ENCODE data around the gene KRTAP2-2. TPM values are rescaled to one million over a fixed set of nuclear protein-coding genes. Genes with fewer than 3 reads are reported as not detected.

KRTAP2-2 gene
- total RNA-seq, 1 donor from 2014 or later = not detected

DNA sequence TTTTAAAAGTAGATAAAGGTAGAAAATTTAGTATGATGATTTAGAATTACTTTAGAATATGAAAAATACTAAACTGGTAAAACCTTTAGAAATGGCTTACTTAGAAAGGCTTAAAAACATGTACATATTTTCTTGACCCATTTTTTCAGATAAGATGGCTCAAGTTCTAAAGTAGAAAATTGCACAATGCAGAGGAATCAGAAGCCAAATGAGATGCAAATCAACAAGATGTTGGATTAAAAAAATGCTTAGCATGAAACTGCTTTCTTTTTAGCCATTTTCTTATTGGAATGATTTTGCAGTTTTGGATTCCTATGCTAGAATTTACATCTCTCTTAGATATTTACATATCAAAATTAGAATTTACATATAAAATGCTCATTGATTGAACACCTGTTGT lies 44.6 kb downstream of the KRTAP2-2 start:
- no peaks in the 10 kb centered on the region for H3K36me3 Mint-ChIP-seq
- peaks cover 32% of the 10 kb centered on the region for H3K4me1 Mint-ChIP-seq
- H3K9me3 Mint-ChIP-seq = no peaks in the 10 kb centered on the region
- no peaks in the 10 kb centered on the region for H3K27me3 Mint-ChIP-seq (ENCODE audit: low read depth)
- TF ChIP-seq, protein P1, sequence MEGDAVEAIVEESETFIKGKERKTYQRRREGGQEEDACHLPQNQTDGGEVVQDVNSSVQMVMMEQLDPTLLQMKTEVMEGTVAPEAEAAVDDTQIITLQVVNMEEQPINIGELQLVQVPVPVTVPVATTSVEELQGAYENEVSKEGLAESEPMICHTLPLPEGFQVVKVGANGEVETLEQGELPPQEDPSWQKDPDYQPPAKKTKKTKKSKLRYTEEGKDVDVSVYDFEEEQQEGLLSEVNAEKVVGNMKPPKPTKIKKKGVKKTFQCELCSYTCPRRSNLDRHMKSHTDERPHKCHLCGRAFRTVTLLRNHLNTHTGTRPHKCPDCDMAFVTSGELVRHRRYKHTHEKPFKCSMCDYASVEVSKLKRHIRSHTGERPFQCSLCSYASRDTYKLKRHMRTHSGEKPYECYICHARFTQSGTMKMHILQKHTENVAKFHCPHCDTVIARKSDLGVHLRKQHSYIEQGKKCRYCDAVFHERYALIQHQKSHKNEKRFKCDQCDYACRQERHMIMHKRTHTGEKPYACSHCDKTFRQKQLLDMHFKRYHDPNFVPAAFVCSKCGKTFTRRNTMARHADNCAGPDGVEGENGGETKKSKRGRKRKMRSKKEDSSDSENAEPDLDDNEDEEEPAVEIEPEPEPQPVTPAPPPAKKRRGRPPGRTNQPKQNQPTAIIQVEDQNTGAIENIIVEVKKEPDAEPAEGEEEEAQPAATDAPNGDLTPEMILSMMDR (IDR thresholded peaks at IDR 0.05; ENCODE audit: unreplicated experiment) = no peak
- H3K27ac Mint-ChIP-seq = no peak overlapping the region
- no peak overlapping the region for H3K4me3 Mint-ChIP-seq
- no peak for DNase-seq (ENCODE audit: low spot score in 2 of 2, unreplicated experiment in 2 of 2)

- H3K9me3 Mint-ChIP-seq = no peaks in the 10 kb centered on the region
- TF ChIP-seq, protein P1 (IDR thresholded peaks at IDR 0.05; ENCODE audit: unreplicated experiment) = no peak
- peak overlapping the region; percentile 84 for H3K27ac Mint-ChIP-seq
- H3K27me3 Mint-ChIP-seq (ENCODE audit: low read depth) = no peaks in the 10 kb centered on the region
- no peak overlapping the region for H3K4me3 Mint-ChIP-seq
- H3K4me1 Mint-ChIP-seq = peaks cover 32% of the 10 kb centered on the region
- no peak for DNase-seq (ENCODE audit: low spot score in 2 of 2, unreplicated experiment in 2 of 2)
- H3K36me3 Mint-ChIP-seq = no peaks in the 10 kb centered on the region
These were observed 45.1 kb downstream of the KRTAP2-2 start for GRCh38 chr17:41009936-41010335.

DNA sequence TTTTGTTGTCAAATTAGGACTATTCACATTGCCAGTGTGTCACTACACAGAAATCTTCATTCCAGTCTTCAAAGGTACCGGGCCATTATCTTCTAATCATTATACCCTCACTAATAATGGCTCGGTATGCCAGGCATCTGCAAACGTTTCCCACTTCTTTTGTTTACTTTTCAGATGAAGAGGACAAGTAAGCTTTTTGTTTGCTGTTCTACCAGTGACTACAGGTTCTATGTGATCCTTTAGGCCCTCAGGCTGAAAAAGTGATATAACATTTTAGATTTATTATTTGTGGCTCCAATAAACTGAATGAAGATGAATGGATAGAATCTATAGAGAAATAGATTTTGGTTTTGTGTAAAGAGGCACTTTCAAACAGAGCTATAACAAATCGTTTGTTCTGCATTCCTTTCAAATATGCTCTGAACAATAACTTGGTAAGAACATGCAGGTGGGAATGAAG lies 45.7 kb downstream of the KRTAP2-2 start:
- no peak for DNase-seq (ENCODE audit: low spot score in 2 of 2, unreplicated experiment in 2 of 2)
- H3K9me3 Mint-ChIP-seq = no peaks in the 10 kb centered on the region
- peaks cover 32% of the 10 kb centered on the region for H3K4me1 Mint-ChIP-seq
- no peaks in the 10 kb centered on the region for H3K36me3 Mint-ChIP-seq
- no peak overlapping the region for H3K4me3 Mint-ChIP-seq
- no peaks in the 10 kb centered on the region for H3K27me3 Mint-ChIP-seq (ENCODE audit: low read depth)
- TF ChIP-seq, protein P1 (IDR thresholded peaks at IDR 0.05; ENCODE audit: unreplicated experiment) = no peak
- H3K27ac Mint-ChIP-seq = peak overlapping the region; percentile 84

DNA sequence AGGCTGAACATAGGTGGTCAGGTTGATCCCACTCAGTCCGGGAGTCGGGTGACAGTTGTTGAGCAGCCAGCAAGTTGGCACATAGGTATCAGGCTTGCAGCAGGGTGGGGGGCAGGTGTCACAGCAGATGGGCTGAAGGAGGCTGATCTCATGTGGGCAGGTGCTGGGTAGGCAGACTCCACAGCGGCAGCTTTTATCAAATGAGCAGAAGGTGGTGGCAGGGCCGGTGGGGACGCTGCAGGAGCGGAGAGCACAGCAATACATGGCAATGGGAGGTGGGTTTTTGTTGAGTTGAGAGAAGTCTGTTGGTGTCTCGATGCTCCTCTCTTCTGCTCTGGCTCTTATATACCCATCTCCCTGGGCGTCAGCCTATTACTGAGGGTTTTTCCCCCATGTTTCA lies 46.2 kb downstream of the KRTAP2-2 start, which contains the start of gene KRTAP3-1:
KRTAP3-1 (minus strand) TSS at position 318 of the 400 bp plus-strand sequence; CDS start at position 264, 54 bp downstream.
- TF ChIP-seq, protein P1 (IDR thresholded peaks at IDR 0.05; ENCODE audit: unreplicated experiment) = no peak
- Mint-ChIP-seq H3K9me3 (no peaks in the 10 kb centered on the region), H3K27ac (peak within 1 kb of the TSS; percentile 84), H3K4me1 (peaks cover 36% of the 10 kb centered on the region), H3K36me3 (no peaks in the 10 kb centered on the region), H3K4me3 (no peak within 1 kb of the TSS), H3K27me3 (ENCODE audit: low read depth) (no peaks in the 10 kb centered on the region)
- DNase-seq (ENCODE audit: low spot score in 2 of 2, unreplicated experiment in 2 of 2) = no peak

Other genes with a start within 250 kb of the KRTAP2-2 start
- 39.0 to 43.6 TPM (median 39.5 TPM) in 3 replicates for gene KRT10, start 232.6 kb downstream of the KRTAP2-2 start, total RNA-seq
- gene KRT12, start 188.0 kb downstream of the KRTAP2-2 start, total RNA-seq = not detected in 3 replicates
- gene KRT20, start 170.0 kb downstream of the KRTAP2-2 start, total RNA-seq = not detected in 3 replicates
- 2.3 to 2.8 TPM (median 2.6 TPM) in 3 replicates for gene KRT23, start 117.6 kb downstream of the KRTAP2-2 start, total RNA-seq
- not detected in 3 replicates for gene KRT39, start 88.3 kb downstream of the KRTAP2-2 start, total RNA-seq
- gene KRT40, start 70.9 kb downstream of the KRTAP2-2 start, total RNA-seq = 0.16 TPM in 1 of 3 replicates, not detected in the others
- not detected in 3 replicates for gene KRTAP3-3, start 61.1 kb downstream of the KRTAP2-2 start, total RNA-seq
- gene KRTAP3-2, start 55.3 kb downstream of the KRTAP2-2 start, total RNA-seq = not detected in 3 replicates
- gene KRTAP3-1, start 46.1 kb downstream of the KRTAP2-2 start, total RNA-seq = 0.41 to 1.3 TPM (median 0.95 TPM) in 3 replicates
- gene KRTAP1-5, start 28.0 kb downstream of the KRTAP2-2 start, total RNA-seq = not detected in 3 replicates
- not detected in 3 replicates for gene KRTAP1-4, start 25.0 kb downstream of the KRTAP2-2 start, total RNA-seq
- not detected in 3 replicates for gene KRTAP1-3, start 20.4 kb downstream of the KRTAP2-2 start, total RNA-seq
- gene KRTAP1-1, start 13.8 kb downstream of the KRTAP2-2 start, total RNA-seq = not detected in 3 replicates
- not detected in 3 replicates for gene KRTAP2-1, start 7.9 kb downstream of the KRTAP2-2 start, total RNA-seq
- 0.45 to 0.91 TPM (median 0.69 TPM) in 3 replicates for gene KRTAP2-3, start 4.9 kb upstream of the KRTAP2-2 start, total RNA-seq
- not detected in 3 replicates for gene KRTAP2-4, start 10.6 kb upstream of the KRTAP2-2 start, total RNA-seq
- not detected in 3 replicates for gene KRTAP4-7, start 28.9 kb upstream of the KRTAP2-2 start, total RNA-seq
- gene KRTAP4-8, start 42.9 kb upstream of the KRTAP2-2 start, total RNA-seq = not detected in 3 replicates
- not detected in 3 replicates for gene KRTAP4-16, start 47.0 kb upstream of the KRTAP2-2 start, total RNA-seq
- gene KRTAP4-9, start 50.2 kb upstream of the KRTAP2-2 start, total RNA-seq = not detected in 3 replicates
- gene KRTAP4-11, start 63.1 kb upstream of the KRTAP2-2 start, total RNA-seq = not detected in 3 replicates
- not detected in 3 replicates for gene KRTAP4-12, start 69.0 kb upstream of the KRTAP2-2 start, total RNA-seq
- gene KRTAP4-6, start 85.3 kb upstream of the KRTAP2-2 start, total RNA-seq = not detected in 3 replicates
- gene KRTAP4-5, start 94.6 kb upstream of the KRTAP2-2 start, total RNA-seq = not detected in 3 replicates
- not detected in 3 replicates for gene KRTAP4-4, start 105.5 kb upstream of the KRTAP2-2 start, total RNA-seq
- gene KRTAP4-3, start 113.0 kb upstream of the KRTAP2-2 start, total RNA-seq = not detected in 3 replicates
- gene KRTAP4-2, start 123.0 kb upstream of the KRTAP2-2 start, total RNA-seq = not detected in 3 replicates
- not detected in 3 replicates for gene KRTAP4-1, start 129.7 kb upstream of the KRTAP2-2 start, total RNA-seq
- gene KRTAP9-1, start 134.7 kb upstream of the KRTAP2-2 start, total RNA-seq = not detected in 3 replicates
- gene KRTAP9-2, start 171.4 kb upstream of the KRTAP2-2 start, total RNA-seq = not detected in 3 replicates
- not detected in 3 replicates for gene KRTAP9-3, start 177.2 kb upstream of the KRTAP2-2 start, total RNA-seq
- not detected in 3 replicates for gene KRTAP9-8, start 182.8 kb upstream of the KRTAP2-2 start, total RNA-seq
- gene KRTAP9-4, start 194.5 kb upstream of the KRTAP2-2 start, total RNA-seq = not detected in 3 replicates
- not detected in 3 replicates for gene KRTAP9-9, start 200.2 kb upstream of the KRTAP2-2 start, total RNA-seq
- gene KRTAP9-6, start 210.1 kb upstream of the KRTAP2-2 start, total RNA-seq = not detected in 3 replicates
- gene KRTAP9-7, start 220.5 kb upstream of the KRTAP2-2 start, total RNA-seq = not detected in 3 replicates
- gene KRTAP29-1, start 247.6 kb upstream of the KRTAP2-2 start, total RNA-seq = not detected in 3 replicates

All from mesothelial cell of epicardium (in vitro differentiated cells).